Stimulated activated naive CD8-positive, alpha-beta T cell treated with anti-CD3 and anti-CD28 coated beads, Interleukin-15, Interleukin-2, amounts not matched to agents 100 ng/mL and 50 ng/mL, for 24 hours (primary cell): Measurements from ENCODE around the gene DLGAP1.

Experiments used
- H3K27ac Mint-ChIP-seq: one replicate; pipeline ENCODE4 v1.8.0; 2021; ENCODE audit warnings: mild to moderate bottlenecking, mixed read lengths
- H3K27me3 Mint-ChIP-seq: one replicate; pipeline ENCODE4 v1.8.0; 2021; ENCODE audit warnings: mixed read lengths
- H3K36me3 Mint-ChIP-seq: one replicate; pipeline ENCODE4 v1.8.0; 2021; ENCODE audit warnings: low read depth, mixed read lengths
- H3K4me1 Mint-ChIP-seq: one replicate; pipeline ENCODE4 v1.8.0; 2021; ENCODE audit warnings: low read depth, mixed read lengths
- H3K4me3 Mint-ChIP-seq: one replicate; pipeline ENCODE4 v1.8.0; 2021; ENCODE audit warnings: mild to moderate bottlenecking, mixed read lengths
- H3K9me3 Mint-ChIP-seq: one replicate; pipeline ENCODE4 v1.8.0; 2021; ENCODE audit warnings: mixed read lengths

DLGAP1 gene

DNA sequence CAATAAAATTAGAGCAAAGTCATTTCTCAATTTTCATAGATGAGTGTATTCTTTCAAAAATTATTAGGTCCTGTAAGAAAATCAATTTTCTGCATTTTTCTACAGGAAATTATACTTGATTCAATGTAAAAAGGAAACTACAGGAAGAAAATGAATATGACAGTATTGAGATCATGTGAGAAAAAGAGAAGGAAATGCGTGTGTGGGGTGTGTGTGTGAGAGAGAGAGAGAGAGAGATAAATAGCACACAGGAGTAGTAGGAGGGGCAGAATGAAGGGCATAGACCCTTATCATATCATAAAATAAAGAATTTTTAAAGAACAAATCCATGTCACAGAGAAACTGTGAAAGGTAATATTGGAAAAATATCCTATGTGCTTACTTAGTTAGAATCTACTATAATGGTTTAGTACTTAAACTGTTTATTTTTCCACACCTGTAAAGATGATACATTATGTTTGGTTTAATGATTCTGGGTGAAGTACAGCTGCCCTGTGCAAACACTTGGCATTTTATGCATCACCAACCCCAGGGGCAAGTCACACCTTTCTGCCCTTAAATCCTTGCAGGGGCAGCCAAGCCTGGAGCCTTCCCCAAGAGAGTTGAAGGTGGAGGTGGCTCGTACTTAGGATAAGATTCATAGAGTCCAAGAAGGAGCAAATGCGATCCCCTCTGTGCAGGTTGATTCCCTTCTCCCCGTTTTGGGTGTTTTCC, 728.7 kb downstream of the DLGAP1 start:
- Mint-ChIP-seq H3K27me3 (peaks cover 13% of the 10 kb centered on the region), H3K4me1 (no peaks in the 10 kb centered on the region), H3K36me3 (no peaks in the 10 kb centered on the region), H3K9me3 (no peaks in the 10 kb centered on the region), H3K27ac (no peak overlapping the region), H3K4me3 (no peak overlapping the region)

- Mint-ChIP-seq H3K27me3 (peaks cover 13% of the 10 kb centered on the region), H3K27ac (no peak overlapping the region), H3K36me3 (no peaks in the 10 kb centered on the region), H3K4me3 (no peak overlapping the region), H3K4me1 (no peaks in the 10 kb centered on the region), H3K9me3 (no peaks in the 10 kb centered on the region)
Measured at GRCh38 chr18:3725115-3725514, 730.0 kb downstream of the DLGAP1 start.

DNA sequence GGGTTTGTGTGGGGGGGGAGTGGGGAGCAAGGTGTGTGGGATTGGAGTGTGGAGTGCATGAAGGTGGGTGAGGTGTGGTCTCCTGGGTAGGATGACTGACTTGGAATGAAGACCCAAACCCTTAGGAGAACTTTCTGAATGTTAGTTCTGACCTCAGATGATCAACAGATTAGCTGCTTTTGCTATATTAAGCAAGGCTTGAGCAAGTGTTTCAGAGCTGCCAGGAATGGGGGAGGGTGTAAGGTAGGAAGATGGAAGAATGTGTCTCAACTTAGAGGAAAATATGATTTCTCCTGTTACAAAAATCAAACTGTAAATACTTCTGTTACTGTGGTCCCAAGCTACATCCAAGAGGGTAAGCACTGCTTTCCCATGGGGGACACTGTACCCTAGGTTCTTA, 731.6 kb downstream of the DLGAP1 start:
- H3K4me1 Mint-ChIP-seq: no peaks in the 10 kb centered on the region
- no peak overlapping the region for H3K27ac Mint-ChIP-seq
- H3K27me3 Mint-ChIP-seq: peaks cover 13% of the 10 kb centered on the region
- H3K36me3 Mint-ChIP-seq: no peaks in the 10 kb centered on the region
- no peaks in the 10 kb centered on the region for H3K9me3 Mint-ChIP-seq
- H3K4me3 Mint-ChIP-seq: no peak overlapping the region

GRCh38 chr18:3722649-3723433, 732.3 kb downstream of the DLGAP1 start:
- Mint-ChIP-seq H3K4me3 (no peak overlapping the region), H3K36me3 (no peaks in the 10 kb centered on the region), H3K27me3 (peaks cover 13% of the 10 kb centered on the region), H3K9me3 (no peaks in the 10 kb centered on the region), H3K4me1 (no peaks in the 10 kb centered on the region), H3K27ac (no peak overlapping the region)

GRCh38 chr18:3721771-3722648, 733.1 kb downstream of the DLGAP1 start:
- H3K4me3 Mint-ChIP-seq: no peak overlapping the region
- H3K36me3 Mint-ChIP-seq: no peaks in the 10 kb centered on the region
- no peaks in the 10 kb centered on the region for H3K9me3 Mint-ChIP-seq
- peaks cover 13% of the 10 kb centered on the region for H3K27me3 Mint-ChIP-seq
- no peak overlapping the region for H3K27ac Mint-ChIP-seq
- no peaks in the 10 kb centered on the region for H3K4me1 Mint-ChIP-seq

- no peaks in the 10 kb centered on the region for H3K9me3 Mint-ChIP-seq
- no peak overlapping the region for H3K27ac Mint-ChIP-seq
- no peak overlapping the region for H3K4me3 Mint-ChIP-seq
- H3K36me3 Mint-ChIP-seq: no peaks in the 10 kb centered on the region
- H3K27me3 Mint-ChIP-seq: peaks cover 8% of the 10 kb centered on the region
- no peaks in the 10 kb centered on the region for H3K4me1 Mint-ChIP-seq
Measured at GRCh38 chr18:3720818-3721545, 734.1 kb downstream of the DLGAP1 start.

DNA sequence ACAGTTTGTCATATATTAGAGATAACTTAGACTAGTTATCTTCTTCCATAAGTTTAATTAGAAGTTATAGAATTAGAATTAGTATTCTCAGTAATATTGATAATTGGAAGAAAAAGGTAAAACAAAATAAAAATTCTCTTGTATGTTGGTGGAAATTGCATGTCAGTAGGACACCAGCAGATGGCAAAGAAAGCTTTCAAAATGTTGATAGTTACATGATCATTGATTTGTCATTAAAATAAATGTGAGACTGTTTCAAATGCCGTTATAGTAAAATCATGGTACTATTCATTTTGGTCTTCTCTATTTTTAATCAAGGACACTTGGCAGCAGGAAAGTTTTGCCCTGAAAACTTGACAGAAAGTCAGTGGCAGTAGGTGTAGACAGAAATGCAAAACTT, 734.9 kb downstream of the DLGAP1 start:
- Mint-ChIP-seq H3K9me3 (no peaks in the 10 kb centered on the region), H3K27ac (no peak overlapping the region), H3K27me3 (peaks cover 4% of the 10 kb centered on the region), H3K4me3 (no peak overlapping the region), H3K36me3 (no peaks in the 10 kb centered on the region), H3K4me1 (peaks cover 6% of the 10 kb centered on the region)

GRCh38 chr18:3717376-3718025, 737.6 kb downstream of the DLGAP1 start:
- H3K27ac Mint-ChIP-seq: no peak overlapping the region
- H3K36me3 Mint-ChIP-seq: no peaks in the 10 kb centered on the region
- H3K27me3 Mint-ChIP-seq: peaks cover 7% of the 10 kb centered on the region
- H3K9me3 Mint-ChIP-seq: no peaks in the 10 kb centered on the region
- H3K4me1 Mint-ChIP-seq: peaks cover 10% of the 10 kb centered on the region
- no peak overlapping the region for H3K4me3 Mint-ChIP-seq

- Mint-ChIP-seq H3K4me1 (peaks cover 10% of the 10 kb centered on the region), H3K4me3 (no peak overlapping the region), H3K36me3 (no peaks in the 10 kb centered on the region), H3K27me3 (peaks cover 7% of the 10 kb centered on the region), H3K9me3 (no peaks in the 10 kb centered on the region), H3K27ac (no peak overlapping the region)
Measured at GRCh38 chr18:3716116-3716660, 738.9 kb downstream of the DLGAP1 start.

DNA sequence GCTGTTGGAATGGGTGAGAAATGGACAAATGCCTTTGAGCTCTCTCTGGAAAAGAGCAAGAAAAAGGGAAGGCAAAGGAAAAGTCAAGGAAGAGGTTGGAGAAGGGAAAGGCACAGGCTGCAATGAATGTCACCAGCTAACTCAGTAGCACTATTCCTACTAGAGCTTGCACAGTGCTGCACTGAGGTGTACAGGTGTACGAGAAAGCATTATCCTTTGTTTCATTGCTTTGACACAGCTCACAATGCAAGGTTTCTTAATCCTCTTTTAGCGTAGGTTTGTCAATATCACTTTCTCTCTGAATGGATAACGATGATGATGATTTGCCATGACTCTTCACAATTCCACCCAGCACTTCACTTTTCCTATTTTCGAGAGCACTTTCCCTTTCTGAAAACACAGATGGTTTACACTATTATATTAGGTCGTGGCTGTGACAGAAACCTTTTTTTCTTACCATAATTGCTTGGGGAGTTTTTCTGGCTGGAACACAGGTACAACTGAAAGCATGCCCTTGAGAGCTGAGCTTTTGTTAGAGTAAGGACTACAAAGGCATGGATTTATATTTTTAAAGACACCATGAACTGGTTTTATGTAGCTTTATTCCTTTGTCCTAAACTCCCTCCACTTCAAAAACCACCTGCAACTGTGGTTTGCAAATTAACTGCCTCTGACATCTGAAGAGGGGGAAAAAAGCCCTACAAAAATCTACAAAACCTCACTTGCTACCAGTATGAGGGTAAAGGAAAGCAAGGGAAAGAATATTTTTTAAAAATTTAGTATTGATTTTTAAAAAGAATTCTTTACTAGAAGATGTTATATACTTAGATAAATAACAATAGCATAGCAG, 739.7 kb downstream of the DLGAP1 start:
- Mint-ChIP-seq H3K27me3 (peaks cover 12% of the 10 kb centered on the region), H3K4me3 (no peak overlapping the region), H3K9me3 (no peaks in the 10 kb centered on the region), H3K36me3 (no peaks in the 10 kb centered on the region), H3K27ac (no peak overlapping the region), H3K4me1 (peaks cover 10% of the 10 kb centered on the region)

GRCh38 chr18:3713708-3714107, 741.4 kb downstream of the DLGAP1 start:
- no peaks in the 10 kb centered on the region for H3K36me3 Mint-ChIP-seq
- H3K27ac Mint-ChIP-seq: no peak overlapping the region
- H3K4me1 Mint-ChIP-seq: peaks cover 10% of the 10 kb centered on the region
- no peaks in the 10 kb centered on the region for H3K9me3 Mint-ChIP-seq
- H3K27me3 Mint-ChIP-seq: peaks cover 18% of the 10 kb centered on the region
- no peak overlapping the region for H3K4me3 Mint-ChIP-seq

GRCh38 chr18:3713166-3713565, 741.9 kb downstream of the DLGAP1 start:
- no peaks in the 10 kb centered on the region for H3K36me3 Mint-ChIP-seq
- no peak overlapping the region for H3K4me3 Mint-ChIP-seq
- H3K27ac Mint-ChIP-seq: no peak overlapping the region
- H3K4me1 Mint-ChIP-seq: peaks cover 10% of the 10 kb centered on the region
- H3K9me3 Mint-ChIP-seq: no peaks in the 10 kb centered on the region
- H3K27me3 Mint-ChIP-seq: peaks cover 18% of the 10 kb centered on the region

GRCh38 chr18:3712491-3712890, 742.6 kb downstream of the DLGAP1 start:
- Mint-ChIP-seq H3K27me3 (peaks cover 18% of the 10 kb centered on the region), H3K27ac (no peak overlapping the region), H3K4me1 (peaks cover 10% of the 10 kb centered on the region), H3K9me3 (no peaks in the 10 kb centered on the region), H3K4me3 (no peak overlapping the region), H3K36me3 (no peaks in the 10 kb centered on the region)
